MM.1S (cell line): ENCODE results near the gene ATP13A4.

ENCODE experiments used
- DNase-seq: peaks from one replicate; pipeline ENCODE4 v3.0.0-alpha.2; 2015
- H2AFZ ChIP-seq: fragments of 300-600 bp; sonication (generic); 2 replicates; pipeline ENCODE4 v1.6.0; 2016; ENCODE audit warnings: antibody characterized with exemption, low read length
- H3F3A ChIP-seq: fragments of 300-600 bp; sonication (generic); 2 replicates; pipeline ENCODE4 v1.6.1; 2016; ENCODE audit warnings: mild to moderate bottlenecking, antibody characterized with exemption, low read length, moderate library complexity, mixed read lengths; ENCODE audit not compliant: insufficient read depth
- H3K27ac ChIP-seq: fragments of 300-600 bp; sonication (generic); 2 replicates; pipeline ENCODE4 v1.5.1; 2016; ENCODE audit warnings: mild to moderate bottlenecking, low read length
- H3K27me3 ChIP-seq: fragments of 300-600 bp; sonication (generic); replicated peaks from 2 replicates; pipeline ENCODE4 v1.6.0; 2016; ENCODE audit warnings: low read length; ENCODE audit not compliant: insufficient read depth
- H3K36me3 ChIP-seq: fragments of 300-600 bp; sonication (generic); replicated peaks from 2 replicates; pipeline ENCODE4 v1.6.1; 2016; ENCODE audit warnings: mild to moderate bottlenecking, low read length, mixed read lengths; ENCODE audit not compliant: insufficient read depth
- H3K4me1 ChIP-seq: fragments of 300-600 bp; sonication (generic); 2 replicates; pipeline ENCODE4 v1.6.1; 2016; ENCODE audit warnings: low read length, mixed read lengths
- H3K4me2 ChIP-seq: fragments of 300-600 bp; sonication (generic); 2 replicates; pipeline ENCODE4 v1.6.0; 2016; ENCODE audit warnings: low read depth, low read length
- H3K4me3 ChIP-seq: fragments of 300-600 bp; sonication (generic); 2 replicates; pipeline ENCODE4 v1.5.1; 2016; ENCODE audit warnings: low read length, mixed read lengths
- H3K79me2 ChIP-seq: fragments of 300-600 bp; sonication (generic); 2 replicates; pipeline ENCODE4 v1.6.1; 2016; ENCODE audit warnings: mixed run types, low read length, mixed read lengths
- H3K9ac ChIP-seq: fragments of 300-600 bp; sonication (generic); 2 replicates; pipeline ENCODE4 v1.6.1; 2016; ENCODE audit warnings: low read length, mixed read lengths
- H3K9me2 ChIP-seq: fragments of 300-600 bp; sonication (generic); replicated peaks from 2 replicates; pipeline ENCODE4 v1.6.1; 2016; ENCODE audit warnings: mild to moderate bottlenecking, low read length, mixed read lengths; ENCODE audit not compliant: insufficient read depth
- H3K9me3 ChIP-seq: fragments of 300-600 bp; sonication (generic); replicated peaks from 2 replicates; pipeline ENCODE4 v1.6.1; 2016; ENCODE audit warnings: mild to moderate bottlenecking, low read length, mixed read lengths; ENCODE audit not compliant: insufficient read depth
- H4K20me1 ChIP-seq: fragments of 300-600 bp; sonication (generic); 2 replicates; pipeline ENCODE4 v1.6.1; 2016; ENCODE audit warnings: mild to moderate bottlenecking, low read length, moderate library complexity, mixed read lengths; ENCODE audit not compliant: insufficient read depth
- EZH2 ChIP-seq: fragments of 300-600 bp; sonication (generic); optimal IDR thresholded peaks from 2 replicates; pipeline ENCODE3; 2017; ENCODE audit warnings: low read depth, mild to moderate bottlenecking, antibody characterized with exemption, low read length, mixed read lengths
- EZH2phosphoT487 ChIP-seq: fragments of 300-600 bp; sonication (generic); IDR thresholded peaks from 2 replicates; pipeline ENCODE4 v1.6.1; 2018; ENCODE audit warnings: antibody characterized with exemption, low read length
- TF ChIP-seq, protein P1 (sequence below): fragments of 300-600 bp; sonication (generic); IDR thresholded peaks from 2 replicates; pipeline ENCODE4 v1.5.1; 2016; ENCODE audit warnings: antibody characterized with exemption, low read length, mixed read lengths

Gene ATP13A4

DNA sequence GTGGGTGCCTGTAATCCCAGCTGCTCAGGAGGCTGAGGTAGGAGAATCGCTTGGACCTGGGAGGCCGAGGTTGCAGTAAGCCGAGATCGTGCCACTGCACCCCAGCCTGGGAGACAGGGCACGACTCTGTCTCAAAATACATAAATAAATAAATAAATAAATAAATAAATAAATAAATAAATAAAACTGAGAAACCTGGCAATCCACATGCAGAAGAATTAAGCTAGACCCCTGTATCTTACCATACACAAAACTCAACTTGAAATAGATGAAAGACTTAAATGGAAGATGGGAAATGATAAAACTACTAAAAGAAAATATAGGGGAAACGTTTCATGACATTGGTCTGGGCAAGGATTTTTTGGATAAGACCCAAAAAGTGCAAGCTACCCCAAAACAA, 58.0 kb downstream of the ATP13A4 start:
- TF ChIP-seq, protein P1, sequence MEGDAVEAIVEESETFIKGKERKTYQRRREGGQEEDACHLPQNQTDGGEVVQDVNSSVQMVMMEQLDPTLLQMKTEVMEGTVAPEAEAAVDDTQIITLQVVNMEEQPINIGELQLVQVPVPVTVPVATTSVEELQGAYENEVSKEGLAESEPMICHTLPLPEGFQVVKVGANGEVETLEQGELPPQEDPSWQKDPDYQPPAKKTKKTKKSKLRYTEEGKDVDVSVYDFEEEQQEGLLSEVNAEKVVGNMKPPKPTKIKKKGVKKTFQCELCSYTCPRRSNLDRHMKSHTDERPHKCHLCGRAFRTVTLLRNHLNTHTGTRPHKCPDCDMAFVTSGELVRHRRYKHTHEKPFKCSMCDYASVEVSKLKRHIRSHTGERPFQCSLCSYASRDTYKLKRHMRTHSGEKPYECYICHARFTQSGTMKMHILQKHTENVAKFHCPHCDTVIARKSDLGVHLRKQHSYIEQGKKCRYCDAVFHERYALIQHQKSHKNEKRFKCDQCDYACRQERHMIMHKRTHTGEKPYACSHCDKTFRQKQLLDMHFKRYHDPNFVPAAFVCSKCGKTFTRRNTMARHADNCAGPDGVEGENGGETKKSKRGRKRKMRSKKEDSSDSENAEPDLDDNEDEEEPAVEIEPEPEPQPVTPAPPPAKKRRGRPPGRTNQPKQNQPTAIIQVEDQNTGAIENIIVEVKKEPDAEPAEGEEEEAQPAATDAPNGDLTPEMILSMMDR: no peak
- TF ChIP-seq EZH2phosphoT487 (no peak), EZH2 (no peak)
- H3K9me2 ChIP-seq: no peaks in the 10 kb centered on the region
- no peak for DNase-seq
- H3K27me3 ChIP-seq: no peaks in the 10 kb centered on the region
- no peaks in the 10 kb centered on the region for H3F3A ChIP-seq
- no peaks in the 10 kb centered on the region for H4K20me1 ChIP-seq
- no peak overlapping the region for H3K4me2 ChIP-seq
- no peak overlapping the region for H2AFZ ChIP-seq
- no peaks in the 10 kb centered on the region for H3K4me1 ChIP-seq
- no peak overlapping the region for H3K27ac ChIP-seq
- no peaks in the 10 kb centered on the region for H3K79me2 ChIP-seq
- H3K9me3 ChIP-seq: no peaks in the 10 kb centered on the region
- H3K9ac ChIP-seq: no peak overlapping the region
- no peak overlapping the region for H3K4me3 ChIP-seq
- H3K36me3 ChIP-seq: no peaks in the 10 kb centered on the region

DNA sequence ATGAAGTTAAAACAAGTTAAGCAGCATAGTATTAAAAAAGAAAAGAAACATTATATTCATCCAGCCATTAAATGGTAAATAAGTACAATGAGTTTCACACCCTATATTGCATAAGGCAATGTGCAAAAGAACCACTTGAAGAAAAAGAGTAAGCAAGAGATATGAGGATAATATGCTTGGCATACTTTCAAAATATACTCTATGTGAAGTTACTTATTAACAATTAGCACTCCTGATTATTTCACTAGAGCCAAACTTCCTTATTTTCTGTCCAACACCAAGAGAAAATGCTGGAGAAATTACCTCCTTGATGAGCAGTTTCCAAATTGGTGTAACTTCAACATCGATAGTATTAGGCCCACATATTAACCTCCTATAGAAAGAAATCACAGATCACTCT, 63.7 kb downstream of the ATP13A4 start:
- DNase-seq: no peak
- Histone ChIP-seq H3K27ac (no peak overlapping the region), H2AFZ (no peak overlapping the region), H3K4me1 (no peaks in the 10 kb centered on the region), H3K4me2 (no peak overlapping the region), H4K20me1 (no peaks in the 10 kb centered on the region), H3K9me2 (no peaks in the 10 kb centered on the region), H3K36me3 (no peaks in the 10 kb centered on the region), H3K9ac (no peak overlapping the region), H3K27me3 (no peaks in the 10 kb centered on the region), H3F3A (no peaks in the 10 kb centered on the region), H3K4me3 (no peak overlapping the region), H3K9me3 (no peaks in the 10 kb centered on the region), H3K79me2 (no peaks in the 10 kb centered on the region)
- TF ChIP-seq EZH2: no peak
- TF ChIP-seq EZH2phosphoT487: no peak
- TF ChIP-seq, protein P1: no peak

GRCh38 chr3:193490580-193490979, 64.1 kb downstream of the ATP13A4 start:
- no peaks in the 10 kb centered on the region for H3K4me1 ChIP-seq
- H3K36me3 ChIP-seq: no peaks in the 10 kb centered on the region
- no peak overlapping the region for H3K27ac ChIP-seq
- no peaks in the 10 kb centered on the region for H3K9me3 ChIP-seq
- H4K20me1 ChIP-seq: no peaks in the 10 kb centered on the region
- no peak for DNase-seq
- no peaks in the 10 kb centered on the region for H3K79me2 ChIP-seq
- H3K4me3 ChIP-seq: no peak overlapping the region
- no peak for TF ChIP-seq EZH2phosphoT487
- TF ChIP-seq, protein P1: no peak
- no peaks in the 10 kb centered on the region for H3F3A ChIP-seq
- H3K27me3 ChIP-seq: no peaks in the 10 kb centered on the region
- H2AFZ ChIP-seq: peak overlapping the region; percentile 53
- H3K4me2 ChIP-seq: peak overlapping the region; percentile 41; the same call in 1 of the 2 replicates
- H3K9ac ChIP-seq: no peak overlapping the region
- no peaks in the 10 kb centered on the region for H3K9me2 ChIP-seq
